ENCODE data around the gene PLA2R1. TPM values are rescaled to one million over a fixed set of nuclear protein-coding genes. Genes with fewer than 3 reads are reported as not detected.
A peak's percentile ranks its signal among the peaks of the same experiment; 100 is the strongest.

The PLA2R1 gene
- total RNA-seq, 1 experiment from 2014 or later: 0.39 TPM

DNA sequence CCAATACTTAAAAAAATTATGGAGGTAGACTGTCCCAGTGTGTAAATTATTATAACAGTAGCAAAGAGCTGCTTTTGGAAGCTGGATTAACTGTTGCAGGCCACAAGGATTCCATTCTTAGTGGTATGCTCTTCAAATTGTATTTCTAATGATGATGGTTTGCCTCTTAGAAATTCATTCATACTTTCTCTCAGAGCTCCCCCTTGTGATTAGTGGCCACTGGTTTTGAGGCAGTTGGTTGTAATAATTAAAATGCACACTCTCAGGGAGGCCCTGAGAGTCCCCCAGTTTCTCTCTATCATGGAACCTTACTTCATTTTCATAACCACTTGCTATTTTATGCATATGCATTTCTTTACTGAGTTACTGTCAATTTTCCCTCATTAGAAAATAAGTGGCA, 122.5 kb downstream of the PLA2R1 start:
- Mint-ChIP-seq H3K27me3 (ENCODE audit: insufficient read depth, unreplicated experiment) (no peaks in the 10 kb centered on the region), H3K4me1 (ENCODE audit: low read depth, unreplicated experiment) (no peaks in the 10 kb centered on the region)
- DNase-seq: peak in 1 of 2 experiments; percentile 52

DNA sequence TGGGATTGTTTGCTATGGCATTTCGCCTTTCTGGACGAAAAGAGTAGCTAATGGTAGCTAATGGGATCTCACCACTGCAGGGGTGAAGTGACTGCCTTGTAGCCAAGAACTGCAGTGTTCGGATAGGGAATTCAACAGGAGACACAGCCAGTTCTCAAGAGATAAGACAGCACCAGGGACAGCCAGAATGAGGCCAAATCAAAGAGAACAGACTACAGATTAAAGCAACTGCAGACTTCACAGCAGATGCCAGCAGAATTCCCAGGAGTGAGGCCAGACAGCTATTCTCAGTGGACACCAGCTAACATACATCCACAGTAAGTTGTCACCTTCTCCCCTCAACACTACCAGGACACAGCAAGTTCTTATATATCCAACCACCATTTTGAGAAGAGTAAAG, 124.0 kb downstream of the PLA2R1 start:
- Mint-ChIP-seq H3K27me3 (ENCODE audit: insufficient read depth, unreplicated experiment) (no peaks in the 10 kb centered on the region), H3K36me3 (ENCODE audit: insufficient read depth, unreplicated experiment) (no peaks in the 10 kb centered on the region), H3K4me1 (ENCODE audit: low read depth, unreplicated experiment) (no peaks in the 10 kb centered on the region), H3K4me3 (ENCODE audit: unreplicated experiment) (no peak overlapping the region), H3K9me3 (ENCODE audit: unreplicated experiment) (no peaks in the 10 kb centered on the region), H3K27ac (ENCODE audit: unreplicated experiment) (no peak overlapping the region)
- ChIA-PET POLR2A (no interaction called here), CTCF (no interaction called here)
- no peaks in the 10 kb centered on the region for H3K27me3 ChIP-seq (replicated peaks; ENCODE audit: control insufficient read depth, insufficient read depth, low read length)
- H3K9me3 ChIP-seq: no peaks in the 10 kb centered on the region
- TF ChIP-seq, protein P1, sequence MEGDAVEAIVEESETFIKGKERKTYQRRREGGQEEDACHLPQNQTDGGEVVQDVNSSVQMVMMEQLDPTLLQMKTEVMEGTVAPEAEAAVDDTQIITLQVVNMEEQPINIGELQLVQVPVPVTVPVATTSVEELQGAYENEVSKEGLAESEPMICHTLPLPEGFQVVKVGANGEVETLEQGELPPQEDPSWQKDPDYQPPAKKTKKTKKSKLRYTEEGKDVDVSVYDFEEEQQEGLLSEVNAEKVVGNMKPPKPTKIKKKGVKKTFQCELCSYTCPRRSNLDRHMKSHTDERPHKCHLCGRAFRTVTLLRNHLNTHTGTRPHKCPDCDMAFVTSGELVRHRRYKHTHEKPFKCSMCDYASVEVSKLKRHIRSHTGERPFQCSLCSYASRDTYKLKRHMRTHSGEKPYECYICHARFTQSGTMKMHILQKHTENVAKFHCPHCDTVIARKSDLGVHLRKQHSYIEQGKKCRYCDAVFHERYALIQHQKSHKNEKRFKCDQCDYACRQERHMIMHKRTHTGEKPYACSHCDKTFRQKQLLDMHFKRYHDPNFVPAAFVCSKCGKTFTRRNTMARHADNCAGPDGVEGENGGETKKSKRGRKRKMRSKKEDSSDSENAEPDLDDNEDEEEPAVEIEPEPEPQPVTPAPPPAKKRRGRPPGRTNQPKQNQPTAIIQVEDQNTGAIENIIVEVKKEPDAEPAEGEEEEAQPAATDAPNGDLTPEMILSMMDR (IDR thresholded peaks at IDR 0.05; ENCODE audit: insufficient read depth in 1 of 2, low read depth in 1 of 2, low read length in 1 of 2, severe bottlenecking in 1 of 2, unreplicated experiment in 1 of 2): no peak
- intact Hi-C loops (cut with micrococcal nuclease; ENCODE audit: unreplicated experiment): no loop called here
- DNase-seq: no peak
- H3K4me3 ChIP-seq (ENCODE audit: low read depth, low read length): no peak overlapping the region
- H3K4me1 ChIP-seq: 0 out of 2 replicates have a peak, but pooled peaks cover 6% of the 10 kb centered on the region
- H3K36me3 ChIP-seq (ENCODE audit: control insufficient read depth, insufficient read depth, low read length): no peaks in the 10 kb centered on the region
- BruUV-seq (replicated peaks): no TSS peak

More for the DNA sequence above, 122.5 kb downstream of the PLA2R1 start:
- no peak overlapping the region for H3K4me3 ChIP-seq (ENCODE audit: low read depth, low read length)
- H3K36me3 ChIP-seq (ENCODE audit: control insufficient read depth, insufficient read depth, low read length): no peaks in the 10 kb centered on the region
- H3K4me1 ChIP-seq: 0 out of 2 replicates have a peak, but pooled peaks cover 3% of the 10 kb centered on the region
- H3K4me3 Mint-ChIP-seq (ENCODE audit: unreplicated experiment): no peak overlapping the region
- no peaks in the 10 kb centered on the region for H3K9me3 Mint-ChIP-seq (ENCODE audit: unreplicated experiment)
- no peak overlapping the region for H3K27ac Mint-ChIP-seq (ENCODE audit: unreplicated experiment)
- TF ChIP-seq, protein P1 (IDR thresholded peaks at IDR 0.05; ENCODE audit: insufficient read depth in 1 of 2, low read depth in 1 of 2, low read length in 1 of 2, severe bottlenecking in 1 of 2, unreplicated experiment in 1 of 2): peak; percentile 52 to 57
- no TSS peak for BruUV-seq (replicated peaks)
- no peaks in the 10 kb centered on the region for H3K9me3 ChIP-seq
- H3K27me3 ChIP-seq (replicated peaks; ENCODE audit: control insufficient read depth, insufficient read depth, low read length): no peaks in the 10 kb centered on the region
- intact Hi-C loops (cut with micrococcal nuclease; ENCODE audit: unreplicated experiment): loop anchor here (2.0 to 5.0 kb wide), 2 partner anchors 35 to 133 kb away; partner anchors contain the start of gene LY75
- CTCF ChIA-PET: interaction anchor here (0.6 kb wide), 1 partner anchor 28 kb away, joined by 3 read pairs; no protein-coding TSS in a partner anchor
- no peaks in the 10 kb centered on the region for H3K36me3 Mint-ChIP-seq (ENCODE audit: insufficient read depth, unreplicated experiment)
- POLR2A ChIA-PET: no interaction called here

DNA sequence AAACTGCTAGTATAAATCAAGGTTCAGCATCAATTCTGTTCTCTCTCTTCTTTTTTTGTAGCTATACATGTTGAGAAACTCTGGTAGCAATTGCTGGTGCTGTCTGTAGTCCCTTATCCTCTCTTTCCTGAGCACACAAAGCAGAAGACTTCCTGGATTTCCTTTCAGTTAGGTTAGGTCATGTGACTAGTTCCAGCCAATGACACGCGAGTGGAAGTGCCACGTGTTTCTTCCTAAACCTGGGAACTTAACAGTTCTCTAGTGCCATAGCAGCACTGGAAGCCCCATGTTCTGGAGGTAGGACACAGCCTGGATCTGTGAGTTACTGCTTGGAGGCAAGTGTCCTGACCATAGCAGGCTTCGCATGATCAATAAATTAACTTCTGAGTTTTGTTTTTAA, 125.9 kb downstream of the PLA2R1 start:
- TF ChIP-seq, protein P1 (IDR thresholded peaks at IDR 0.05; ENCODE audit: insufficient read depth in 1 of 2, low read depth in 1 of 2, low read length in 1 of 2, severe bottlenecking in 1 of 2, unreplicated experiment in 1 of 2): no peak
- Histone ChIP-seq H3K27me3 (replicated peaks; ENCODE audit: control insufficient read depth, insufficient read depth, low read length) (no peaks in the 10 kb centered on the region), H3K4me1 (0 out of 2 replicates have a peak, but pooled peaks cover 6% of the 10 kb centered on the region), H3K36me3 (ENCODE audit: control insufficient read depth, insufficient read depth, low read length) (no peaks in the 10 kb centered on the region), H3K4me3 (ENCODE audit: low read depth, low read length) (no peak overlapping the region), H3K9me3 (no peaks in the 10 kb centered on the region)
- Mint-ChIP-seq H3K9me3 (ENCODE audit: unreplicated experiment) (no peaks in the 10 kb centered on the region), H3K36me3 (ENCODE audit: insufficient read depth, unreplicated experiment) (no peaks in the 10 kb centered on the region), H3K4me1 (ENCODE audit: low read depth, unreplicated experiment) (no peaks in the 10 kb centered on the region), H3K4me3 (ENCODE audit: unreplicated experiment) (no peak overlapping the region), H3K27ac (ENCODE audit: unreplicated experiment) (no peak overlapping the region), H3K27me3 (ENCODE audit: insufficient read depth, unreplicated experiment) (no peaks in the 10 kb centered on the region)
- BruUV-seq (replicated peaks): no TSS peak
- peak; percentile 52 to 60 for DNase-seq
- ChIA-PET CTCF (no interaction called here), POLR2A (no interaction called here)
- intact Hi-C loops (cut with micrococcal nuclease; ENCODE audit: unreplicated experiment): no loop called here

Data from Caco-2 (cell line).